GM19099 (cell line): ENCODE measurements around the gene CARHSP1.

Experiments used
- POLR2A ChIP-seq: IDR thresholded peaks from 3 replicates; pipeline ENCODE4 v1.6.1; 2011; ENCODE audit warnings: low read depth; ENCODE audit not compliant: insufficient read length; ENCODE audit errors: extremely low read depth

Gene CARHSP1

DNA sequence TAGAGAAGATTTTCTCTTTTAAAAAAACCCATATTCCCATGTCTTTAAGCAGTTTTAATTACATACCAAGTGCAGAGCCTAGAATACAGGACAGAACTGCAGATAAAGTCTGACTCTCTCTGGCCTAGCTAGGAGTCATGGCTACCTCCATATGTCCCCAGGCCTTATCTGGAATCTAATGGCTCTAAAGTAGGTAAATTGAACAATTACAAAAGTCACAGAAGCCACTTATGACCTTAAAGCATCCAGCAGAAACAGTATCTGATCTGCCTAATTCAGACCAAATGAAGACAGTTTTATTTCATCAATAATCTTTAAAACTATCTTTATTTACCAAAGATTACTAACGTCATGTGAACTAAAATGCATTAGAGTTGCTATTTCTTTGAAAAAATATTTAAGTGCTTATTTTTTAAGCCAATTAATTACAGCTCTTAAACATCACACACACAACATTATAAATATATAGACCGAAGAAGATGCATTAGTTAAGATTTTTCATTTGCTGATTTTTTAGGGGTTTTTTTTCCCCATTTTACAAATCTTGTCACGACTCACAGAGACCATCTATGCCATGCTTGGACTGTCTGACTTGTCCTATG is 42.4 kb downstream of the CARHSP1 start:
- no peak for TF ChIP-seq POLR2A

DNA sequence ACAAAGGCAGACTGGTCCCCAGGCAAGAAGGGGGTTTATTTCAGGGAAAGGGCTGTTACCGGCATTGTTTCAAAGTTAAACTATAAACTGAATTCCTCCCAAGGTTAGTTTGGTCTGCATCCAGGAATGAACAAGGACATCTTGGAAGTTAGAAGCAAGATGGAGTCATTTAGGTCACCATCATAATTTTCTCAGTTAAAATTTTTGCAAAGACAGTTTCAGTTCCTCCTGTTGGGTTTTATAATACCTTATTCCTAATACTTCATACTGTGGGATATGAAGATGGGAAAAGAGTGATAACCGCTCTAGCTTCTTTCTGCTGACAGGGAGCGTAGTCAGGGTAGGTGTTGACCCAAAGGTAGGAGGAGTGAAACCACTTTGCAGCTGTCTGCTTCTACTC is 46.4 kb downstream of the CARHSP1 start:
- no peak for TF ChIP-seq POLR2A

- TF ChIP-seq POLR2A = no peak
These were observed 49.3 kb downstream of the CARHSP1 start for GRCh38 chr16:8819411-8820034.

DNA sequence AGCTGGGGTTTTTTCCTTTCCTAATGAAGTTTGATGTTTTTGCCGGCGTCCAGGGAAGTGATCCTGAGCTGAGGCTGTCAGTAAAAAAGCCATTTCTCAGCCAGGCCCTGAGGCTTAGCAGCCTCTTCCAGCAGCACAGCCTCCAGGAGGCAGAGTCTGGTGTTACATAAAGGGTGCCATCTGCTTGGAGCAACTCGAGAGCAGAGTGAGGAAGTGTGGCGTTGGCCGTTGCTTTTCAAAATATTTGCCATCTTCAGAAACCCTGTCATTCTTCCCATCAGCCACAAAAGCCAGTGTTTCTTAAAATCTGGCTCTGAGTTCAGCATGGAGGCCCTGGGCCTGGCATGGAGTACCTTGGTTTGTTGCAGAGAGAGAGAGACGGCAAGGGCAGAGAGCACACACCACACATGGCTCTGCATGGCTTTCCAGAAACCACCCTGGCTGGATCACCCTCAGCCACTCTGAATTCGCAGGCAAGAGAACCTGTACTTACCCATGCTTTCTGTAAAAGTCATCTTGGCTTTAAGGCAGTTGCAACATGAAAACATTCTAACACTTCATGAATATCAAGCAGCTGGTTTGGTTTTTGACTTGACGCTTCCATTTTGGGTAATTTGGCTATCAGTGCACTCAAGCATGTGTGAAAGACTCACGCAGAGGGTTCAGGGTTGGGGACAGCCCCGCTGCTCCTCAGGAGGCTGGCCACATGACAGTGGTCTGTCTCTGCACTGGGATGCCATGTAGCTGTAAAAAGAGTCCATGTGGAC is 50.1 kb downstream of the CARHSP1 start:
- no peak for TF ChIP-seq POLR2A

GRCh38 chr16:8816967-8817655 is 51.7 kb downstream of the CARHSP1 start:
- TF ChIP-seq POLR2A = no peak

- TF ChIP-seq POLR2A = no peak
These were observed 54.6 kb downstream of the CARHSP1 start for GRCh38 chr16:8814095-8814806.

GRCh38 chr16:8812162-8812843 is 56.5 kb downstream of the CARHSP1 start:
- TF ChIP-seq POLR2A = no peak

DNA sequence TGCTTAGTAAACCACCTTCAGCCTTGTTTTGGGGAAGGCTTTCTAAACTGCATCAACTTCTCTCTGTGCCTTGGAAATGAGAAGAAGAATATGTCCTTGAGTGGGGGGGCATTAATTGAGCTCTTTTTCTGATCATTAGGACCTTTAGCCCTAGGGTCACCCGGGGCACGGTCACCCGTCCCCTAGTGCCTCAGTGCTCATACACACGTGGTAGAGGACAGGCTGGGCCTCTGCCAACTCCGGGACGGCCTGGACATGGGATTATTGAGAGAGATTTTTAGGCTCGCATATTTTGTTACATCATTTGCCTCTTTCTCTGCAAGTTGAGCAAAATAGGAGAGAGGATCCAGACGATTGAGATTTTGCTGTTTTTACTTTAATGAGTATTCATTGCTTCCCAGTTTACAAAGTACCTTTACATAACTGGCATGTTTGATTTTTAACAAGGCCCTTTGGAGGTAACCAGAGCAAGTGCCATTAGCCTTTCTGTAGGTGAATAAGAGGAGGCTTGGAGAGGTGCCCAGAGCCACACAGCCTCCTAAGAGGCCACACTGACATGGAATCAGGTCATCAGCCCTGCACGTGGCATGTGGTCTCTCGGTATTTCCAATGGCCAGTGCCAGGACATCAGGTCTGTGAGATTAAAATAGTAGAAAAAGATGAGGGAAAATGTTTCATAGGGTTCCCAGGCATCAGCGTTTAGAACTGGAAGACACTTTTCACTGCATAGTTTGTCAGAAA is 60.0 kb downstream of the CARHSP1 start:
- no peak for TF ChIP-seq POLR2A

DNA sequence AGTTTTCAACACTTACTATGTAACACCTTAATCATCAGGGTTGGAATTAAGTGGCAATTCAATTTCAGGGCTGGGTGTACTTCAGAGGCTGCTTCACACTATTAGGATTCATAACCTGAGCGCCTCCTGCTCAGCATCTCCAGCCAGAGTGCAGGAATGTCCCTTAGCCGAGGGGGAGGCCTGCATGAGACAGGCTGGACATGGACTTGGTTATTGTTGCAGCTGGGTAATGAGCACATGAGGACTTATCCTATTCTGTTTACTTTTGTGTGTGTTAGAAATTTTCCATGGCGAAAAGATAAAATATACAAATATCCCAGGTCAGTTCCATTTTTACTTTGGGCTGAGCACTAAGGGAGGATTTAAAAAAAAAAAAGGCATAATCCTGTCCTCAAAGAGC is 60.8 kb downstream of the CARHSP1 start:
- no peak for TF ChIP-seq POLR2A

DNA sequence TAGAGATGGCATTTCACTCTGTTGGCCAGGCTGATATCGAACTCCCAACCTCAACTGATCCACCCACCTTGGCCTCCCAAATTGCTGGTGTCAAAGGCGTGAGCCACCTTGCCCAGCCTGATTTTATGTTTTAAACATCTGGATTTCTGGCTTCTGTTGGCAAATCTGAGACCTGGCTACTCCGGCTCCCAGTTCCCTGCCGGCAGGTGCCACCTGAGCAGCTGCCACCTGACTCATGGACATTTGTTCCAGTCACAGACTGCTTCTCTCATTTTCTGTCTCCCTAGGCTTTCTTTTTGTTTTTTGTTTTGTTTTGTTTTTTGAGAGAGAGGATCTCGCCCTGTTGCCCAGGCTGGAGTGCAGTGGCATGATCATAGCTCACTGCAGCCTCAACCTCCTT is 61.6 kb downstream of the CARHSP1 start:
- TF ChIP-seq POLR2A = no peak

DNA sequence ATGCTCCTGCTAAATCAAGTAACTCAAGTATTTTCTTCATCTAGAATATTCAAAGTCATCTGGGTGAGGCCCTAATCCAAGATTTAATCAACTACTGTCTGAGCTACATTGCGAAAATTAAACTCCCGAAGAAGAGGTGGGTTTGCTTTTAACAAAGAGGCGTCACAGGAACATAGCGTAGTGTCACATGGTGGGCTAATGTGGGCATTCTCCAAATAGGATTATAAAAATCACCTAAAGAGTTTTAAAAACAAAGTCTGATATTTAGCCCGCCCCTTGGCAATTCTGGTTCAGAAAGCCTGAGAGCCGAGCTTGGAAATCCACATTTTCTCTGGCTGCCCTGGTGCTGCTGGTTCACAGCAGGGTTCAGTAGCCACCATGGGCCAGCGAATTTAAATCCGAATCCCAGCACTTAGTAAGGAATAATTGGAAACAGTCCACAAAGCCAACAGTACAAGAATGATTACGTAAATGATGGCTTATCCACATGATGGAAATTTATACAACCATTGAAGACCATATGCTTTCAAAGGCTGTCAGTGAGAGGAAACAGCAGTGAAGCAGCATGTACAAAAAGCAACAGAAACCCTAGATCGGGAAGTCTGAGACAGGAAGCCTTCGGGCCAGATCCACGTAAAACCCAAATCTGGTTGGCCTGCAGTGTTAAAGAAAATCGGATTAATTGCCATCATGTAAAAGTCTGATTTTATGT is 62.4 kb downstream of the CARHSP1 start:
- TF ChIP-seq POLR2A = no peak

DNA sequence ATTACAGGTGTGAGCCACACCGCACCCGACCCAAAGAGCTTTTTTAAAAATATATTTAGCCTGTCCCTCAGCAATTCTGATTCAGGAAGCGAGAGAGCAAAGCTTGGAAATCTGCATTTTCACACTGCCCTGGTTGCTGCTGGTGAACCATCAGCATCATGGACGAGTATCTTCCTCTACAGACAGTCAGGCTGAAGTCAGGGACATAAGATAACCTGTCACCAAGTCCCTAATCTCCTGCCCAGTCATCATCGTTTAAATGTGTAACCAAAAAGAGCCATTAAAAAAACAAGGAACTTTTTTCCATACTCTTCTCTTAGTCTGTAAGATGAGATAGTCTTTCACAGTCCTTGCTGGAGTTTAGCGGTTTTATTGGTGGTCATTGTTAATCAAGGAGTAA is 64.5 kb downstream of the CARHSP1 start:
- no peak for TF ChIP-seq POLR2A
